GM21529 (cell line): ENCODE results near the gene PEX10.

ENCODE experiments used
- ATAC-seq: cut with Tn5 transposase; IDR thresholded peaks from one replicate; pipeline ENCODE4 v1.9.1; 2021; ENCODE audit not compliant: unreplicated experiment

Gene PEX10

DNA sequence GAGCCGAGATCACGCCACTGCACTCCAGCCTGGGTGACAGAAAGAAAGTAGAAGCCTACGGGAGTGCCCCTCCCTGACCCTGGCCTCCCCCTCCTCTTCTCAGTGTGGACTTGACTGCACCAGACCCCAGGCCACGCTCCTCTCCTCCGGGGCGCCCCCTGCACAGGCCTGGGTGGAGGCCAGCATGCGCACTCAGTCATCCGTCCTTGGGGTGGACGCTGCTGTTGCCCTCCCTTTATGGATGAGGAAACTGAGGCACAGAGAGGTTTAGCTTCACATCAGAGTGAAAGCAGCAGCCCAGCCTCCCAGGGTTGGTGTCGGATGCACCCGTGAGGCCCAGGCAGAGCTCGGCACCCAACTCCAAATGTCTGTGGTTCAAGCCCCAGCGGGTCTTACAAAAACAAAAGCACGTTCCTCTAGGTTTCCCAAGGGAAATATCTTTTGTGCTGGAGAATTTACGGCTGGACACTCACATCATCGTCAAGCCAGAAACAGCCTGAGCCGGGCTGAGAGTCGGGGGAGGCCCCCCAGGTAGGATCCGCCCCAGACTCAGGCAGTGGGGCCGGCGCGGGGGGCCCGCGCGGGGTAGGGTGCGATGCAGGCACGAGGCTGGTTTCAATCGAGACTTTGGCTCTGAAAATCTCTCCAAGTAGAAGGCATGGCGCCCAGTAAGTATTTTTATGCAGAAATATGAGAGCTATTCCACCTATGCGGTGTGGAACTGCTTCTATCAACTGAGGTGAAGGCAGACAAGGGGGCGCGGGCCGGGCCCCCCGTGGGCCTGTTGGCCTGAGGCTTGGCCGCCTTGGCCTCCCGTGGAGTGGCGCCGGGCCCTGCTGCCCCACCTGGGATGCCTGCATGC, 57.6 kb downstream of the PEX10 start:
- no peak for ATAC-seq
